OCI-LY1 (cell line): Measurements from ENCODE around the gene ARHGEF11.

Source experiments
- H2AFZ ChIP-seq: fragments of 200-600 bp; sonication (generic), shearing (Covaris generic); 2 replicates; pipeline ENCODE4 v1.6.0; 2014; ENCODE audit warnings: antibody characterized with exemption, mild to moderate bottlenecking, low read length
- H3F3A ChIP-seq: fragments of 200-600 bp; sonication (generic), shearing (Covaris generic); 2 replicates; pipeline ENCODE4 v1.6.0; 2014; ENCODE audit warnings: mild to moderate bottlenecking, antibody characterized with exemption, low read length, moderate library complexity; ENCODE audit not compliant: insufficient read depth
- H3K27ac ChIP-seq: fragments of 200-600 bp; sonication (generic); 2 replicates; pipeline ENCODE4 v1.5.1; 2014; ENCODE audit warnings: low read length, mixed run types, mild to moderate bottlenecking, low read depth; ENCODE audit not compliant: poor library complexity, severe bottlenecking
- H3K27me3 ChIP-seq: fragments of 200-600 bp; sonication (generic); 2 replicates; pipeline ENCODE4 v1.6.0; 2014; ENCODE audit warnings: antibody characterized with exemption, mild to moderate bottlenecking, low read length, moderate library complexity; ENCODE audit not compliant: insufficient read depth
- H3K36me3 ChIP-seq: fragments of 200-600 bp; sonication (generic); 2 replicates; pipeline ENCODE4 v1.6.1; 2014; ENCODE audit warnings: mild to moderate bottlenecking, antibody characterized with exemption, low read length, moderate library complexity, mixed read lengths; ENCODE audit not compliant: insufficient read depth
- H3K4me1 ChIP-seq: fragments of 200-600 bp; sonication (generic); 2 replicates; pipeline ENCODE4 v1.5.1; 2014; ENCODE audit warnings: mild to moderate bottlenecking, low read length, moderate library complexity; ENCODE audit not compliant: insufficient read depth, severe bottlenecking
- H3K4me2 ChIP-seq: fragments of 200-600 bp; sonication (generic), shearing (Covaris generic); 2 replicates; pipeline ENCODE4 v1.6.1; 2014; ENCODE audit warnings: low read length
- H3K4me3 ChIP-seq: fragments of 200-600 bp; sonication (generic); 2 replicates; pipeline ENCODE4 v1.5.1; 2014; ENCODE audit warnings: low read length, low read depth, mild to moderate bottlenecking, mixed read lengths; ENCODE audit not compliant: poor library complexity, severe bottlenecking
- H3K79me2 ChIP-seq: fragments of 200-600 bp; shearing (Covaris generic); 2 replicates; pipeline ENCODE4 v1.6.1; 2016; ENCODE audit warnings: mixed run types, low read length, mixed read lengths; ENCODE audit not compliant: insufficient read depth
- H3K9ac ChIP-seq: fragments of 200-600 bp; sonication (generic), shearing (Covaris generic); 2 replicates; pipeline ENCODE4 v1.6.1; 2014; ENCODE audit warnings: mild to moderate bottlenecking, low read length, mixed read lengths
- H3K9me2 ChIP-seq: fragments of 200-600 bp; sonication (generic), shearing (Covaris generic); 2 replicates; pipeline ENCODE4 v1.6.1; 2014; ENCODE audit warnings: low read depth, mild to moderate bottlenecking, low read length, mixed read lengths
- H3K9me3 ChIP-seq: fragments of 200-600 bp; shearing (Covaris generic); 2 replicates; pipeline ENCODE4 v1.6.1; 2014; ENCODE audit warnings: low read length, mixed read lengths
- H4K20me1 ChIP-seq: fragments of 200-600 bp; sonication (generic), shearing (Covaris generic); 2 replicates; pipeline ENCODE4 v1.6.0; 2016; ENCODE audit warnings: mild to moderate bottlenecking, low read length; ENCODE audit not compliant: insufficient read depth
- EZH2 ChIP-seq: fragments of 200-600 bp; sonication (generic), shearing (Covaris generic); IDR thresholded peaks from 2 replicates; pipeline ENCODE4 v1.8.0; 2017; ENCODE audit warnings: borderline replicate concordance, mixed run types, mild to moderate bottlenecking, antibody characterized with exemption, low read length, moderate library complexity, mixed read lengths
- TF ChIP-seq, protein P1 (sequence below): fragments of 200-600 bp; sonication (generic), shearing (Covaris generic); IDR thresholded peaks from 2 replicates; pipeline ENCODE4 v1.5.1; 2017; ENCODE audit warnings: mild to moderate bottlenecking, antibody characterized with exemption, low read length, moderate library complexity, mixed read lengths

The ARHGEF11 gene

DNA sequence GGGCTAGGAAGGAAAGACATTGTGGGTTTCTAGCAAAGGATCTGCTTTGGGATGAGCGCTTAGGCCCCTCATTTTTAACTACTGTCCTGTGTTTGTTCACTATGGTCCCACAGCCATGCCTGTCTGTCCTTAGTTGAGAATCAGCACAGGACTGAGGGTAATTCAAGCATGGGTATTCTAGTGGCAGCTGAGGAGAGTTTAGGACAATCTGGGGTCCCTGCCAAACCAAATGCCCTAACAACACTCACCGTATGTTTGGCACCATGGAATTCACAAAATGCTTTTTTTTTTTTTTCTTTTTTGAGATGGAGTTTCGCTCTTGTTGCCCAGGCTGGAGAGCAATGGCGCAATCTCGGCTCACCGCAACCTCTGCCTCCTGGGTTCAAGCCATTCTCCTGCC is 10.4 kb downstream of the ARHGEF11 start:
- H3K27ac ChIP-seq = no peak overlapping the region

DNA sequence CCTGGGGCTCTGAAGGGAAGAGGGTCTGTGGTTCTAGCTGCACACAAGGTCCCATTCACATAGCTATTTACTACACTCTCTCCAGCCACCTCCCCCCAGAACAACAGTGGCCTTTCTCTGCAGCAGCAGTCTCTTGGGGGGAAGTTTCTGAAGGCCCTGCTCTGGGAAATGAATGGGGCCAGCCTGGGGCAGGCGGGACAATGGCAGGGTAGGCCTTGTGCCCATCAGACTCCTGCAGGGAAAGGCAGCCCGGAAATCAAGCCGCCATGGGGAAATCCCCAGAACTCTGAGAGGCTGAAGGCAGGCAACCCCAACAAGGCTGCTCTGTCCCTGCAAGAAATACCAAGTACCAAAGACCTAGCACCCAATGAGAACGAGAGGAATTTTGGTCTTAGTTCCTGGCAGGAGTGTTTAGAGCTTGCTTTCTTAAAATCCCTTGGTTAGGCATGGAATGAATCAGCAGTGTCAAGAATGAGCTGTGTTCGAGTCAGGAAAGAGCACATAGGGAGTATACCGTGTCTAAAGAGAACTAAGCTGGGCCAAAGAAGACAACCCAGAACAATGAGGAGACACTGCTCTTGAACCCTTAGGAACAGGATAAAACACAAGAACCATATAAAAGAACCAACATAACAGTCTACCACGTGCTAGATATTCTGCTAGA is 11.3 kb downstream of the ARHGEF11 start:
- H3K27me3 ChIP-seq = no peaks in the 10 kb centered on the region
- no peaks in the 10 kb centered on the region for H3K36me3 ChIP-seq
- no peaks in the 10 kb centered on the region for H3K4me1 ChIP-seq
- H2AFZ ChIP-seq = no peak overlapping the region
- no peak overlapping the region for H3K27ac ChIP-seq
- no peak overlapping the region for H3K4me2 ChIP-seq
- H3F3A ChIP-seq = no peaks in the 10 kb centered on the region
- no peaks in the 10 kb centered on the region for H3K9me2 ChIP-seq
- H3K9ac ChIP-seq = no peak overlapping the region
- H3K4me3 ChIP-seq = no peak overlapping the region
- H3K9me3 ChIP-seq = no peaks in the 10 kb centered on the region
- H4K20me1 ChIP-seq = no peaks in the 10 kb centered on the region
- H3K79me2 ChIP-seq = no peaks in the 10 kb centered on the region
- TF ChIP-seq, protein P1, sequence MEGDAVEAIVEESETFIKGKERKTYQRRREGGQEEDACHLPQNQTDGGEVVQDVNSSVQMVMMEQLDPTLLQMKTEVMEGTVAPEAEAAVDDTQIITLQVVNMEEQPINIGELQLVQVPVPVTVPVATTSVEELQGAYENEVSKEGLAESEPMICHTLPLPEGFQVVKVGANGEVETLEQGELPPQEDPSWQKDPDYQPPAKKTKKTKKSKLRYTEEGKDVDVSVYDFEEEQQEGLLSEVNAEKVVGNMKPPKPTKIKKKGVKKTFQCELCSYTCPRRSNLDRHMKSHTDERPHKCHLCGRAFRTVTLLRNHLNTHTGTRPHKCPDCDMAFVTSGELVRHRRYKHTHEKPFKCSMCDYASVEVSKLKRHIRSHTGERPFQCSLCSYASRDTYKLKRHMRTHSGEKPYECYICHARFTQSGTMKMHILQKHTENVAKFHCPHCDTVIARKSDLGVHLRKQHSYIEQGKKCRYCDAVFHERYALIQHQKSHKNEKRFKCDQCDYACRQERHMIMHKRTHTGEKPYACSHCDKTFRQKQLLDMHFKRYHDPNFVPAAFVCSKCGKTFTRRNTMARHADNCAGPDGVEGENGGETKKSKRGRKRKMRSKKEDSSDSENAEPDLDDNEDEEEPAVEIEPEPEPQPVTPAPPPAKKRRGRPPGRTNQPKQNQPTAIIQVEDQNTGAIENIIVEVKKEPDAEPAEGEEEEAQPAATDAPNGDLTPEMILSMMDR = no peak
- no peak for TF ChIP-seq EZH2

More for the DNA sequence above, 10.4 kb downstream of the ARHGEF11 start:
- TF ChIP-seq, protein P1 = no peak
- TF ChIP-seq EZH2 = no peak
- Histone ChIP-seq H4K20me1 (no peaks in the 10 kb centered on the region), H3F3A (no peaks in the 10 kb centered on the region), H3K79me2 (no peaks in the 10 kb centered on the region), H3K9me3 (no peaks in the 10 kb centered on the region), H3K9ac (no peak overlapping the region), H3K4me2 (no peak overlapping the region), H3K27me3 (no peaks in the 10 kb centered on the region), H3K4me3 (no peak overlapping the region), H3K4me1 (no peaks in the 10 kb centered on the region), H3K36me3 (no peaks in the 10 kb centered on the region), H3K9me2 (no peaks in the 10 kb centered on the region), H2AFZ (no peak overlapping the region)

DNA sequence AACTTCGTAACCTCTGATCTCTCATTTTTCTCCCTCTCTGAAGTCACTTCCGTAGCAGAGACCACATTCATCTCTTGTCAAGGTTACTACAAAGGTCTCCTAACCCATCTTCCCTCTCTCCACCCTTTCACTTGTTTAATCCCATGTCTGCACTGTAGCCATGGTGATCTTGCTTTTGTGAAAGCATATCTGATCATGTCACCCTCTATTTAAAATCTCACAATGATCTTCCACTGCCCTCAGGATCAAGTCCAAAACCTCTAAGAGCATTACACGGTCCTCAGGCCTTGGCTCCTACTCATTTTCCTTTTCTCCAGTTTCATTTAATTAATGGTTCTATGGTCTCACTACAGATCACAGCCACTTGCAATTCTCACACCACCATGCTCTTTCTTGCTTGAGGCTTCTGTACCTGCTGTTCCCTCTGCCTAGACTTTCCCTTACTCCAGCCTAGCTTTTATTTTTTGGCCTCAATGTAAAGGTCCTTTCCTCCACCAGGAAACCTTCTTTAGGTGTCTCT is 12.1 kb downstream of the ARHGEF11 start:
- Histone ChIP-seq H2AFZ (no peak overlapping the region), H3K27ac (no peak overlapping the region), H3K9ac (no peak overlapping the region), H3F3A (no peaks in the 10 kb centered on the region), H3K4me2 (no peak overlapping the region), H3K9me3 (no peaks in the 10 kb centered on the region), H3K4me1 (no peaks in the 10 kb centered on the region), H3K79me2 (no peaks in the 10 kb centered on the region), H4K20me1 (no peaks in the 10 kb centered on the region), H3K9me2 (no peaks in the 10 kb centered on the region), H3K27me3 (no peaks in the 10 kb centered on the region), H3K36me3 (no peaks in the 10 kb centered on the region), H3K4me3 (no peak overlapping the region)
- TF ChIP-seq, protein P1 = no peak
- TF ChIP-seq EZH2 = no peak
